Left ventricle myocardium inferior (tissue), 1 donor: ENCODE results near the gene FARP1. TPM values are rescaled to one million over a fixed set of nuclear protein-coding genes. Genes with fewer than 3 reads are reported as not detected.
"Not testable (repeated sequence)": the region's sequence is repeated elsewhere in the genome, so short reads cannot be mapped to it uniquely, and the experiment has no call there.

ENCODE experiments used
- DNase-seq: peaks from one replicate; pipeline ENCODE4 v3.0.0-alpha.2; 2020
- H3K27ac ChIP-seq: fragments of 200-600 bp; replicated peaks from 2 replicates; pipeline ENCODE4 v1.8.0; 2021
- H3K27me3 ChIP-seq: fragments of 200-600 bp; 2 replicates; pipeline ENCODE4 v1.8.0; 2021; ENCODE audit warnings: low read depth
- H3K36me3 ChIP-seq: fragments of 200-600 bp; 2 replicates; pipeline ENCODE4 v1.8.0; 2021
- H3K4me1 ChIP-seq: fragments of 200-600 bp; 2 replicates; pipeline ENCODE4 v1.8.0; 2021
- H3K4me3 ChIP-seq: fragments of 200-600 bp; 2 replicates; pipeline ENCODE4 v1.8.0; 2021; ENCODE audit warnings: mild to moderate bottlenecking, moderate library complexity
- H3K9me3 ChIP-seq: fragments of 200-600 bp; replicated peaks from 2 replicates; pipeline ENCODE4 v1.8.0; 2021
- CTCF ChIP-seq: fragments of 200-600 bp; IDR thresholded peaks from 2 replicates; pipeline ENCODE4 v1.8.0; 2021; ENCODE audit warnings: antibody characterized with exemption, mild to moderate bottlenecking, borderline replicate concordance
- intact Hi-C: fragments of 100-400 bp; cut with micrococcal nuclease; formaldehyde crosslinking; loops from one replicate; pipeline ENCODE4 v1.11.0; 2022
- total RNA-seq: library from RNA; stranded (reverse); fragmentation: NEBNext Ultra II Directional; extraction: Animal tissue kit (Norgen Biotek cat#: 25700); gene quantifications from one replicate; pipeline ENCODE4 v1.2.1, GENCODE V29; 2021
- donor health status: DM: no; HTN: yes; CAD: no; lungs with severe emphysema.

FARP1 gene
- total RNA-seq, 1 donor from 2014 or later, result 17.6 TPM

DNA sequence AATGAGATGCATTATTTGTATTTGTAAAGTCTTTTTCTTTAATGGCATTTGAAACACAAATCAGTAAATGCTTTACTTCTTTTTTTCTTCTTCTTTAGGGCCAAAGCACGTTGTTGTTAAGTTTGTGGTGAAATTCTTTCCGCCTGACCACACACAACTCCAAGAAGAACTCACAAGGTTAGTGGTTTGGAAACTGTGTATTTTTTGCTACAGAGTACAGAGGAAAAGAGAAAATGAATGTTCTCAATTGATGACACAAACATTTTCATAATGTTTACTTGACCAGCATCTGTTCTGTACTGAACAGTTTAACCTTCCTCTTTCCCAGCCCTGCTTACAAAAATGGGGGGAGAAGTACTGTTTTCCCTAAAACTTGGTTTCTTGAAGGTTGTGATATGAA is 225.1 kb downstream of the FARP1 start:
- Histone ChIP-seq H3K27me3 (no peaks in the 10 kb centered on the region), H3K9me3 (no peaks in the 10 kb centered on the region)
- intact Hi-C loops, result no loop called here

GRCh38 chr13:98369520-98369919 is 226.6 kb downstream of the FARP1 start:
- H3K4me3 ChIP-seq, H3K27ac ChIP-seq, DNase-seq, H3K9me3 ChIP-seq, H3K27me3 ChIP-seq, intact Hi-C loops: not testable (repeated sequence)
- Histone ChIP-seq H3K4me1 (peaks cover 14% of the 10 kb centered on the region), H3K36me3 (peaks cover 15% of the 10 kb centered on the region)

More for the DNA sequence above, 225.1 kb downstream of the FARP1 start:
- Histone ChIP-seq H3K4me3 (no peak overlapping the region), H3K4me1 (peaks cover 14% of the 10 kb centered on the region), H3K27ac (no peak overlapping the region), H3K36me3 (peaks cover 9% of the 10 kb centered on the region)
- TF ChIP-seq CTCF, result no peak
- DNase-seq, result no peak

DNA sequence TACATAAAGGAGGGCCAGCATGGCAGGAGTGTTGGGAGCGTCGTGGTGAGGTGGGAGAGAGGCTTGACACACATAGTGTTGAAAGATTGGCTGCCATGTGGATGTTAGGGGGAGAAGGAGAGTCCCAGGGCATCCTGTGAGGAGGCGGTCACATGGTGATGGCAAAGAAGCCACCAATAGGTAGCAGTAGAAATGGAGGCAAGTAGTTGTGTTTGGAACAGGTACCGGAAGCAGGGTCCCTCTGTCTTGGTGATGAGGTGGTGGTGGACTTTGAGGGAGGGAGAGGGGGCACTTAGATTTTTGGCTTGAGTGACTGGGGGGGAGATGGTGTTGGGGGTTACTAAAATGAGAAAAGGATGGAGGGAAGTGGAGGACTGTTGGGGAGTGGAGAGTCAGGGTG is 227.4 kb downstream of the FARP1 start:
- Histone ChIP-seq H3K27me3 (no peaks in the 10 kb centered on the region), H3K4me3 (no peak overlapping the region), H3K9me3 (peaks cover 13% of the 10 kb centered on the region), H3K36me3 (peaks cover 17% of the 10 kb centered on the region), H3K4me1 (peaks cover 14% of the 10 kb centered on the region), H3K27ac (no peak overlapping the region)
- no peak for TF ChIP-seq CTCF
- intact Hi-C loops, result no loop called here
- no peak for DNase-seq

- DNase-seq, result peak; percentile 59
- H3K4me1 ChIP-seq, result peaks cover 14% of the 10 kb centered on the region
- no peak overlapping the region for H3K4me3 ChIP-seq
- intact Hi-C loops, result no loop called here
- peaks cover 17% of the 10 kb centered on the region for H3K36me3 ChIP-seq
- H3K9me3 ChIP-seq, result peaks cover 13% of the 10 kb centered on the region
- TF ChIP-seq CTCF, result no peak
- peak overlapping the region; percentile 19 for H3K27ac ChIP-seq
- H3K27me3 ChIP-seq, result no peaks in the 10 kb centered on the region
Observed at GRCh38 chr13:98370806-98371515, 228.1 kb downstream of the FARP1 start.

DNA sequence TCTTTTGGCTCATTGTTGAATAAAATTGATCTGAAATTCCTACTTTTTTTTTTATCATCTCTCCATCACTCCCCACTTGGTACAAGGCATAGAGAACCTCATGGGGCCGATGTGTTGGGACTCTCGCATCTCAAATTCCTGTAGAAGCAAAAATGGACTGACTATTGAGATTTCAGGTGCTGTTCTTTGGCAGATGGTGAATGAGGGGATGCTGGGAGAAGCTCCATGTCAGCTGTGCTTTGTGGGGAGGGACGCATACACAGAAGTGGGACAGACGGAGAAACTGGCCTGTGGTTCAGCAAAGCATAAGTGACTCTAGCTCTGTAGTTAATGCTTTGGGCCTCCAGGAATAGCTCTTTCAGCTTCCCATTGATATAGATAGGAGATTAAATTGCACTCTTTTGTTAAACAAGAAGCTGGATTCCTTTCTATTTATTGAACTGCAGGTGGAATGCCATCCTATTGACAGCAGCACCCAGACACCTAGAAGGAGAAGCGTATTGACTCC is 228.7 kb downstream of the FARP1 start:
- DNase-seq, result no peak
- Histone ChIP-seq H3K4me1 (peaks cover 14% of the 10 kb centered on the region), H3K9me3 (peaks cover 13% of the 10 kb centered on the region), H3K36me3 (peaks cover 17% of the 10 kb centered on the region), H3K27me3 (no peaks in the 10 kb centered on the region), H3K27ac (peak overlapping the region; percentile 19), H3K4me3 (no peak overlapping the region)
- intact Hi-C loops, result no loop called here
- TF ChIP-seq CTCF, result no peak

DNA sequence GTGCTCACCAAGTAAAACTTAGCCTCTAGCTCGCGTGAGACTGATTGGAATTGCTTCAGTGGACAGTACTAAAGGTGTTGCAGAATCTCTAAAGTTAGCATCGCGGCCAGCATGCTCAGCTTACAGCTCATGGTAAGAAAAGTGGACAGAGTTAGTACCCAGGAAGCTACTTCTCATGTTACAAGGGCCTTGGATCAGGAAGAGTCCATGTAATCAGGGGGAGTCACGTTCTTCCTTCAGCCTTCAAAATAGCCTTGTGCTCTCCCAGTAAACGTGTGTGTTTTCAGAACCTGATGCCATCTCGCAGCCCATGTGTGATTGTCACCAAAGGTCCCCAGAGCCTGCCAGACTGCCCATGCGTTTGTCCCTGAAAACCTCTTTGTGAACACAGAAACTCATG is 230.0 kb downstream of the FARP1 start:
- Histone ChIP-seq H3K9me3 (peaks cover 13% of the 10 kb centered on the region), H3K4me3 (no peak overlapping the region), H3K27me3 (no peaks in the 10 kb centered on the region), H3K4me1 (peaks cover 14% of the 10 kb centered on the region), H3K36me3 (peaks cover 17% of the 10 kb centered on the region), H3K27ac (no peak overlapping the region)
- no peak for DNase-seq
- no peak for TF ChIP-seq CTCF
- intact Hi-C loops, result no loop called here
